ENCODE data around the gene DENND1A.

DENND1A gene

DNA sequence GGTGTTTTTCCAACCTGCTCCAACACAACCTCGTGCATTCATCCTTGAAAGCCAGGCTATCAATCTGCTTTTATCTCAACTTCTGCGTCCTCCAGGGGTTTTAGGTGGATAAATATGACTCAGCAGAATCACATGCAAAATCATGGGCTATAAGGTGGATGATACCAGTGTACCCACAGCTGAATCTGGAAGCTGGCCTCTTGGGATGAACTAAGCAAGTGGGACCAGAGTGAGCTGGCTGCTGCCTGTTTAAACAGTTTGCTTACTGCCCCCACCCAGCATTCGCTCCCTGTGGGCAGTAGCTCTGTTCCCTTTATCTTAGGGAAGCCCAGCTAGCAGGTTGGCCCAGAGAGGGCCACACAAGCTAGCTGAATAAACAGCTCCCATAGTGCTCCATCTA is 379.9 kb downstream of the DENND1A start:
- no peak overlapping the region for H3K4me3 ChIP-seq (ENCODE audit: control insufficient read depth, low read depth, low read length)
- DNase-seq (ENCODE audit: low read depth): no peak
- TF ChIP-seq, protein P1, sequence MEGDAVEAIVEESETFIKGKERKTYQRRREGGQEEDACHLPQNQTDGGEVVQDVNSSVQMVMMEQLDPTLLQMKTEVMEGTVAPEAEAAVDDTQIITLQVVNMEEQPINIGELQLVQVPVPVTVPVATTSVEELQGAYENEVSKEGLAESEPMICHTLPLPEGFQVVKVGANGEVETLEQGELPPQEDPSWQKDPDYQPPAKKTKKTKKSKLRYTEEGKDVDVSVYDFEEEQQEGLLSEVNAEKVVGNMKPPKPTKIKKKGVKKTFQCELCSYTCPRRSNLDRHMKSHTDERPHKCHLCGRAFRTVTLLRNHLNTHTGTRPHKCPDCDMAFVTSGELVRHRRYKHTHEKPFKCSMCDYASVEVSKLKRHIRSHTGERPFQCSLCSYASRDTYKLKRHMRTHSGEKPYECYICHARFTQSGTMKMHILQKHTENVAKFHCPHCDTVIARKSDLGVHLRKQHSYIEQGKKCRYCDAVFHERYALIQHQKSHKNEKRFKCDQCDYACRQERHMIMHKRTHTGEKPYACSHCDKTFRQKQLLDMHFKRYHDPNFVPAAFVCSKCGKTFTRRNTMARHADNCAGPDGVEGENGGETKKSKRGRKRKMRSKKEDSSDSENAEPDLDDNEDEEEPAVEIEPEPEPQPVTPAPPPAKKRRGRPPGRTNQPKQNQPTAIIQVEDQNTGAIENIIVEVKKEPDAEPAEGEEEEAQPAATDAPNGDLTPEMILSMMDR (conservative IDR thresholded peaks at IDR 0.05; ENCODE audit: control insufficient read depth, insufficient read depth, low read depth, low read length): no peak

DNA sequence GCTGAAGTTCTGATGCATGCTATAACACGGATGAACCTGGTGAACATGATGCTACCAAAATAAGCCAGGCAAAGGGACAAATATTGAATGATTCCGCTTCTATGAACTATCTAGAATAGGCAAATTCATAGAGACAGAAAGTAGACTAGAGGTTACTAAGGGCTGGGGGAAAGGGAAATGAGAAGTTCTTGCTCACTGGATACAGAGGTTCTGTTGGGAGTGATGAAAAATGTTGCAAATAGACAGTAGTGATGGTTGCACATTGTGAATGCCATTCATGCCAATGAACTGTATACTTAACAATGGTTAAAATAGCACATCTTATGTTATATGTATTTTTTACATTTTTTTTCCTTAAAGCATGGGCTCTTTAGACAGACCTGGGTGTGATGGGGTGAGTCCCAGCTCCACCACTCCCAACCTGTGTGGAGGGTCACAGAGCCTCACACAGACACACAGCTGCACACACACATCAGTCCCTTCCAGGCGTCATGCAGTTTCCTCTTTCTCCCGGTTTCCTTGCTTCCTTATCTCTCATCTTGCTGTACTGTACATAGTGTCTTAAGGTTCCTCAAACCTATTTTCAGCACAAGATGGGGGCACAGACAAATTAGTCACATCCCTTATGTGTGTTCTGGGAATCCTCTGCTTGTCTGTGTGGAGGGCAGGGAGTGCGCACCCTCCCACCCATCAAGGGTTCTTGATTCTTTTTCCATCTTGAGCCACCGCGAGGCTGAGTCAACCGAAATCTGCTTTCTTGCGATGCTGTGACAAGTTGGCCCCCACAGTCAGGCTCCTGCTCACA is 381.0 kb downstream of the DENND1A start:
- TF ChIP-seq, protein P1 (conservative IDR thresholded peaks at IDR 0.05; ENCODE audit: control insufficient read depth, insufficient read depth, low read depth, low read length): no peak

DNA sequence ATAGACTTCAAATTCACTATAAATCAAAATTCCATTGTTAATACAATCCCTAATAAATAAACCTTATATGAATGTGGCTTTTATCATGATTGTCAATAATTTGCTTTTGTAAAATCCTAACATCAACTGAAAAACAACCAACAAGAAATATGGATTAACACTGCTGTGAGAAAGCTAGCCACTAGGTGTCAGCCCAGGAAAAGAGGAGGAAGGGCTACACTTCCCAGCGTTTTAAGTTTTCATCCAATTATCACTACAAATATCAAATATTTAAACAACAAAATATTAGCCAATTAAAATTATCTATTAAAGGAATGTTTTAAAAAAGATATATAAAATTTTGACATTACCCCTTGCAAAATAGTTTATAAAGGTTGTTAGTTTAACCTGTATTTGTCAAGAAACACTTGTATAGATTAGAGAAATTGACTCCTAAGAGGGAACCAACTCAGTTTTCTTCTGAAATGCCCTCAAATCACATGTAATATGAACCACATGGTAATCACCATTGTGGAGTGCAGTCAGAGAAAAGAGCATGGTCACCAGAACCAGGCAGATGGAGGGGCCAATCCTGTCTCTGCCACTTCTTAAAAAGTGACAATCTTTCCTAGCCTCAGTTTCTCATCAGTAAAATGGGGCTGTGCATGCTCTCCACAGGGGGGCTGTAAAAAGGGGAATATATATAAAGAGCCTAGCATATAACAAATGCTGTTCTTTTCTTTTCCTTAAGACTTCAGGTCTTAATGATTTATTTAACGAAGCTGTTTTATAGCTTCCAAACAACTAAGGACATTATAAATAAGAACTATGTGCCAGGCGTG is 385.7 kb downstream of the DENND1A start:
- no peak overlapping the region for H3K4me3 ChIP-seq (ENCODE audit: control insufficient read depth, low read depth, low read length)
- TF ChIP-seq, protein P1 (conservative IDR thresholded peaks at IDR 0.05; ENCODE audit: control insufficient read depth, insufficient read depth, low read depth, low read length): peak; percentile 94
- DNase-seq (ENCODE audit: low read depth): peak; percentile 60

More for the DNA sequence above, 381.0 kb downstream of the DENND1A start:
- no peak for DNase-seq (ENCODE audit: low read depth)
- H3K4me3 ChIP-seq (ENCODE audit: control insufficient read depth, low read depth, low read length): no peak overlapping the region

DNA sequence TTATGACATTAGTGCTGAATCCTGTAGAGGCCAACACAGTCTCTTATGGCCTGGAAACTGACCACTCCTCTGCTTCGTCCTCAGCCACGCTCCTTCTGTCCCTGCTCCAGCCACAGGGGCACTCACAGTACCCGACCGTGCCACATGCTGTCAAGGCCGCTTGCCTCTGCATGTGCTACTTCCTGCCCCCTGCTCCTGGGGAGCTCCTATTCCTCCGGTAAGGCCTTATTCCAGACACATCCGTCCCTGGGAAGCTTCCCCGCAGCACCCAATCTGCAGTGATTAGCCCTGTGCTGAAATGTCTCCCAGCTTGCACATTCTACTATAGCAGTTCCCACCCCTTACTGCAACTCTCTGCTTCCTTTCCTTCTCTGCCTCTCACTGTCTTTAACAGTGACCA is 386.4 kb downstream of the DENND1A start:
- TF ChIP-seq, protein P1 (conservative IDR thresholded peaks at IDR 0.05; ENCODE audit: control insufficient read depth, insufficient read depth, low read depth, low read length): no peak
- no peak overlapping the region for H3K4me3 ChIP-seq (ENCODE audit: control insufficient read depth, low read depth, low read length)
- DNase-seq (ENCODE audit: low read depth): no peak

DNA sequence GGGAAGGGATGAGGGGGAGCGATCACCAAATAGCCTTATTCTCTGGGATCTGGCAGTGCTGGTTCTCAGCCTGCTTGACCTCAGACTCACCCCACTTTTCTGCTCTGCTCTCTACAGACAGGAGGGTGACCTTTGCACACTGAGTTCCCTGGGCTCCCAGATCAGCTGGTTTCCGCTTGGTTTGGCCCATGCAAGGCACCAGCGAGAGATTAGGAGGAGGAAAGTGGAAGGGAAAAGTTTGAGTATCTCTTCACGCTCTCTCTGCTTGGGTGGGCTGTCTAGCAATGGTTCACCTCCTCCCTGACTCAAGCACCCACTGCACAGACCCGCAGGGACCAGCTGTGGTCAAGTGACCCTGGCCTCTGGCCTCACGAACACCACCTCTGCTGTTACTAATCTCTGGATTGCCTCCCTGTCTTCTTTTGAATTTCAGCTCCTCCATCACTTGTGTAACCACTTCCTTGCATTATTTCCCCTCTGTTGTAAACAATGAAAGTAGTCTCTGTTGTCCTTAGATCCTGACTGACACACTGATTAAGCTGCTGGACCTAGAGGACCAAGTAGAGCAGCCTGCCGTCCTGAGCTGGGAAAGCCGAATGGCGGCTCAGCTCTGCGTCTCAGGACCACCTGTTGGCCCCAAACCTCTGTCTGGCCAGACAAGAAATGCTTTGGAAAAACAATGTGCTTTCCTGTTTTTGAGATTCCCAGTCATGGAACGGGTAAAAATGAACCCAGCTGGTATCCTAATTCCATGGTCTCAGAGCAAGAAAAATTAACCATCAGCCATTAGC is 387.3 kb downstream of the DENND1A start:
- TF ChIP-seq, protein P1 (conservative IDR thresholded peaks at IDR 0.05; ENCODE audit: control insufficient read depth, insufficient read depth, low read depth, low read length): no peak
- DNase-seq (ENCODE audit: low read depth): no peak
- no peak overlapping the region for H3K4me3 ChIP-seq (ENCODE audit: control insufficient read depth, low read depth, low read length)

DNA sequence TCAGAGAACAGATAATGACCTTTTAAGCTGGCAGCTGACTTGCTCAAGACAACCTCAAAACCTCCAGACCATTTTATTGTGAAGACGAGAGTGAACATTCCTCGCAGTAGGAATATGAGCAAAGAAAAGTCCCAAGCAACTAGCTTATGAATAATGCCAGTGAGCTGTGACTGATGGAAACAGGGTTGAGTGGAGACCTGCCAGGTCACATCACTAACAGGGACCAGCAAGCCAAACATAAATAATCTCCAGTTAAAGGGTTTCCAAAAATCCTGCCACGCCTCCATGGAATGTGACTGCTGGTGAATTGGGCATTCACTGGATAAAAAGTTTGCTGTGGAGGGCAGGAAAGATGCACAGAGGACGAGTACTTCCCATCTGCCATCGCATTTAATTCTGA is 388.5 kb downstream of the DENND1A start:
- DNase-seq (ENCODE audit: low read depth): no peak
- H3K4me3 ChIP-seq (ENCODE audit: control insufficient read depth, low read depth, low read length): no peak overlapping the region
- TF ChIP-seq, protein P1 (conservative IDR thresholded peaks at IDR 0.05; ENCODE audit: control insufficient read depth, insufficient read depth, low read depth, low read length): no peak
